ENCODE data around the gene GRAMD1C. TPM values are rescaled to one million over a fixed set of nuclear protein-coding genes. Genes with fewer than 3 reads are reported as not detected.
"Not testable (repeated sequence)": the region's sequence is repeated elsewhere in the genome, so short reads cannot be mapped to it uniquely, and the experiment has no call there.

GRAMD1C gene
- total and polyA plus RNA-seq, 7 donors, result 0.27 to 12.3 (median 3.6) TPM

GRCh38 chr3:113847664-113848461 lies 9.3 kb downstream of the GRAMD1C start:
- H3K27ac ChIP-seq, result no peak overlapping the region
- no peaks in the 10 kb centered on the region for H3K4me1 ChIP-seq
- H3K9me3 ChIP-seq, result no peaks in the 10 kb centered on the region
- H3K4me3 ChIP-seq, result no peak overlapping the region
- TF ChIP-seq POLR2A (IDR thresholded peaks at IDR 0.05) (no peak), POLR2AphosphoS5 (IDR thresholded peaks at IDR 0.05) (no peak), EP300 (IDR thresholded peaks at IDR 0.05) (no peak), CTCF (IDR thresholded peaks at IDR 0.05) (no peak)
- WGBS, 2 donors, result 18 to 64% methylated on average over 2 of the region's 2 CpGs
- intact Hi-C loops (cut with DNase I), result loop anchor here (10.0 kb wide), 1 partner anchor 207 kb away; the partner anchor contains the start of genes CCDC191 and QTRT2
- no peak for DNase-seq
- no peaks in the 10 kb centered on the region for H3K36me3 ChIP-seq
- no peaks in the 10 kb centered on the region for H3K27me3 ChIP-seq

GRCh38 chr3:113849071-113849470 lies 10.5 kb downstream of the GRAMD1C start:
- not testable (repeated sequence) for H3K9me3 ChIP-seq, H3K36me3 ChIP-seq, H3K27ac ChIP-seq, H3K4me1 ChIP-seq, DNase-seq, H3K4me3 ChIP-seq, H3K27me3 ChIP-seq
- 94 to 100% methylated on average over 3 of the region's 3 CpGs for WGBS, 2 donors
- intact Hi-C loops (cut with DNase I), result loop anchor here (10.0 kb wide), 1 partner anchor 206 kb away; the partner anchor contains the start of genes CCDC191 and QTRT2

- intact Hi-C loops (cut with DNase I), result loop anchor here (10.0 kb wide), 1 partner anchor 205 kb away; the partner anchor contains the start of genes CCDC191 and QTRT2
- H3K36me3 ChIP-seq, DNase-seq, H3K27me3 ChIP-seq, H3K9me3 ChIP-seq, H3K4me3 ChIP-seq, H3K4me1 ChIP-seq, H3K27ac ChIP-seq: not testable (repeated sequence)
- WGBS, 2 donors, result 93% methylated on average over 17 to 22 of the region's 22 CpGs
These were observed 11.3 kb downstream of the GRAMD1C start for GRCh38 chr3:113849841-113850240.

- 86 to 95% methylated on average over 9 of the region's 9 CpGs for WGBS, 2 donors
- intact Hi-C loops (cut with DNase I); H3K9me3 ChIP-seq; H3K4me1 ChIP-seq; H3K4me3 ChIP-seq; H3K36me3 ChIP-seq; H3K27ac ChIP-seq; DNase-seq; H3K27me3 ChIP-seq: not testable (repeated sequence)
These were observed 11.8 kb downstream of the GRAMD1C start for GRCh38 chr3:113850391-113850790.

- no peaks in the 10 kb centered on the region for H3K9me3 ChIP-seq
- H3K36me3 ChIP-seq, result no peaks in the 10 kb centered on the region
- H3K4me3 ChIP-seq, result no peak overlapping the region
- 67 to 77% methylated on average over 3 of the region's 3 CpGs for WGBS, 2 donors
- no peak overlapping the region for H3K27ac ChIP-seq
- H3K4me1 ChIP-seq, result no peaks in the 10 kb centered on the region
- intact Hi-C loops (cut with DNase I), result no loop called here
- TF ChIP-seq CTCF (IDR thresholded peaks at IDR 0.05), result no peak
- no peak for TF ChIP-seq POLR2A (IDR thresholded peaks at IDR 0.05)
- no peak for TF ChIP-seq EP300 (IDR thresholded peaks at IDR 0.05)
- TF ChIP-seq POLR2AphosphoS5 (IDR thresholded peaks at IDR 0.05), result no peak
- no peak for DNase-seq
- no peaks in the 10 kb centered on the region for H3K27me3 ChIP-seq
These were observed 13.9 kb downstream of the GRAMD1C start for GRCh38 chr3:113852506-113852905.

GRCh38 chr3:113867506-113867905 lies 28.9 kb downstream of the GRAMD1C start:
- no peak for DNase-seq
- no peak overlapping the region for H3K4me3 ChIP-seq
- intact Hi-C loops (cut with DNase I), result no loop called here
- H3K27ac ChIP-seq, result no peak overlapping the region
- no peaks in the 10 kb centered on the region for H3K9me3 ChIP-seq
- H3K36me3 ChIP-seq, result no peaks in the 10 kb centered on the region
- no peaks in the 10 kb centered on the region for H3K27me3 ChIP-seq
- no peaks in the 10 kb centered on the region for H3K4me1 ChIP-seq
- WGBS, 2 donors, result 92 to 94% methylated on average over 4 of the region's 4 CpGs
- TF ChIP-seq POLR2A (IDR thresholded peaks at IDR 0.05) (no peak), CTCF (IDR thresholded peaks at IDR 0.05) (no peak), POLR2AphosphoS5 (IDR thresholded peaks at IDR 0.05) (no peak), EP300 (IDR thresholded peaks at IDR 0.05) (no peak)

Measured in sigmoid colon (tissue), 7 donors.